GM20431 (cell line): ENCODE measurements around the gene FALEC.

ENCODE experiments used
- in situ Hi-C: fragments of 300-500 bp; cut with MseI, MboI; formaldehyde crosslinking; loops from one replicate; pipeline ENCODE4 v1.15.0; 2020; ENCODE audit warnings: low sequenced_read_pairs; ENCODE audit not compliant: unreplicated experiment

Gene FALEC

DNA sequence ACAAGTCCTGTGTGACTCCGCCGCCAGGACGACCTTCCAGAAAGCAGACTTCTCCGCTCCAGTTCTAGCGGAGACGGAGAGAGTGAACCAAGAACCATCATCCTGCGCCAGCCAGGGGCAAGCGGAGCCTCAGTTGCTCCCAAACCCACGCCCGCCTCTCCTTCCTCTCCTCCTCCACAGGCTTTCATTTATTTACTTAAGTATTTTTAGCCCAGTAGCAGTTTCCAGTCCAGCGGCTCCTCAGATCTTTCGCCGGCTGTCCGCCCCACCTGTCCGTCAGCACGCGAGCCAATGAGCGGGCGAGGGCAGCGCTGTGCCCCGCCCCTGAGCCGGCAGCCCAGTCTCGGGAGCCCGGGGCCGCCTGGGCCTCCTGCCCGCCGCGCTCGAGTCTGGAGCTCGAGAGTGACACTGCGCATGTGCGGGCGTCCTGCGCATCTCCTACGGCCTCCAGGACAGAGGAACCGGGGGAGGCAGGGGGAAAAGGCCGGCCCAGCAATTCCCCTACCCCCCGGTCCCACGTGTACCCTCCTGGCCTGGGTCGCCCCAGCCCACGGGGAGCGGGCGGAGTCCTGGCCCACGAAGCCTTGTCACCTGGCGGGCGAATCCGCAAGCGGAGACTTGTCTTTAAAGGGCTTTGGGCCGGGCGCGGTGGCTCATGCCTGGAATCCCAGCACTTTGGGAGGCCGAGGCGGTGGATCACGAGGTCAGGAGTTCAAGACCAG is at the start of gene FALEC:
FALEC (plus strand) TSS at position 425 of the 722 bp plus-strand sequence.
- in situ Hi-C loops = no loop called here

DNA sequence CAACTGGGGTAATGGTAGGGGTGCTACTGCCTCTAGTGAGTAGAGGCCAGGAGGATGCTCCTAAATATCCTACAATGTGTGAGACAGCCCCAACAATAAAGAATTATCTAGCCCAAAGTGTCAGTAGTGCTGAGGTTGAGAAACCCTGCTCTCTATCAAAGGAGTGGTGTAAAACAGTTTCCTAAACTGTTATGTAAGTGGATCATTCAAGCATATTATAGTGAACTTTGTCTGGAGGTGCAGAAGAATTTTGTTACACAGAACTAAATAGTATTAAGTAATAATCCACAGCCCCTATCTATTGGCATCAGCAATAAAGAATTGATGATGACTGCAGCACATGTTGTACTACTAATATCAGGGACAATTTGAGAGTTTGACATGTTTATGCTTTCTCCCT is 48.6 kb upstream of the FALEC start:
- in situ Hi-C loops = no loop called here

DNA sequence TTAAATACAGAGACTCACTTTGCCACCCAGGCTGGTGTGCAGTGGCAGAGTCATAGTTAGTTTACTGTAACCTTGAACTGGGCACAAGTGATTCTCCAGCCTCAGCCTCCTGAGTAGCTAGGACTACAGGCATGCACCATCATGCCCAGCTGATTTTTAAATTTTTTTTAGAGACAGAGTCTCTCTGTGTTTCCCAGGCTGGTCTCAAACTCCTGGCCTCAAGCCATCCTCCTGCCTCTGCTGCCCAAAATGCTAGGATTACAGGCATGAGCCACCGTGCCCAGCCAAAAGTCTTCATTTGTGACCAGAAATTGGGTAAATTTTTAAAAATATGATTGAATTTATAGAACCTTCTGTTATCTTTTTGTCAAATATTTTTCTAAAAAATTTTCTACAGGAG is 46.3 kb upstream of the FALEC start:
- in situ Hi-C loops = no loop called here

DNA sequence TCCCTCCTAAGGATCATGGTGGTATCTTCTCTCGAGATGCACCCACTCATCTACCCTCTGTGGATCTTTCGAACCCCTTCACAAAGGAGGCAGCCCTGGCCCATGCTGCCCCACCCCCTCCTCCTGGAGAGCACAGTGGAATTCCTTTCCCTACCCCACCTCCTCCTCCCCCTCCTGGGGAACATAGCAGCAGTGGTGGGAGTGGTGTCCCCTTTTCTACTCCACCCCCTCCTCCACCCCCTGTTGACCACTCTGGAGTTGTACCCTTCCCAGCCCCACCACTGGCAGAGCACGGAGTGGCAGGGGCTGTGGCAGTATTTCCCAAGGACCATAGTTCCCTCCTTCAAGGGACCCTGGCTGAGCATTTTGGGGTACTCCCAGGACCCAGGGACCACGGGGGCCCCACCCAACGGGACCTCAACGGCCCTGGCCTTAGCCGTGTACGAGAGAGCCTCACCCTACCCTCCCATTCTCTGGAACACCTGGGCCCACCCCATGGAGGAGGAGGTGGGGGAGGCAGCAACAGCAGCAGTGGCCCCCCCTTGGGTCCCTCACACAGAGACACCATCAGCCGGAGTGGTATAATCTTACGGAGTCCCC is 42.9 kb upstream of the FALEC start:
- in situ Hi-C loops = no loop called here

DNA sequence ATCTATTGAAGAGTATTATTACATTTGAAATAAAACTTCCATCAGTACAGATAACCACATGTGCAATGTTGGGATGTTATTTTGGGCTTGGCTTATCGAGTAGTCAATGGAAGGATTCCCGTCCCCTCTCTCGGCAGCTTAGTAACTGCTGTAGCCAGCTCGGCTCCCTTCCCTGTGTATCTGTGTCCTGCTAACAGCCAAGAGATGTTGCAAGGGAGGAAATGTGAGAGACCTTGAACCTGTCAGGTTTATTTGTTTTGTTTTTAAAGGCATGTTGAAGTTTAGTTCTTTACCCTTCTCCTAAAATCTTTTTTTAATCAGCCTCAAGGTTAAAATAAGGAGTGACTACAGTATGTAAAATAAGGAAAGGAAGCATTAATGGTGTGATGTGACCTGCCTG is 41.9 kb upstream of the FALEC start:
- in situ Hi-C loops = no loop called here

DNA sequence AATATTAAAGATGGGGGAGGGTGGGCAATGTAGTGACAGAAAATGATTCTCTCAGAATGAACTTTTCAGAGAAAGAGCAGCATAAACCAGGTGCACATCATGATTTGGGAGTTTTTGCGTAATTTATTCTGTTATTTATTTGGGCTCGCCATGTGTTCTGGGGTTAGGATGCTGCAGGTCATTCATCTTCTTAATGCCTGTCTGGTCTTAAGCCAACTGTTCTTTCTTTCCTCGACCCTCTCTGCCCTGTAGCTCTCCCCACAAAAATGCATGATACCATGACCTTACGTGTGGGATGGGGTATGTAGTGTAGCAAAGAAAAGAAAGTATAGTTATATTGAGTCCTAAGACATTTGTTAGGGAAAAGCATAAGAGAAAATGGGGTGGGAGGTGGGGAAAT is 40.7 kb upstream of the FALEC start:
- in situ Hi-C loops = no loop called here

DNA sequence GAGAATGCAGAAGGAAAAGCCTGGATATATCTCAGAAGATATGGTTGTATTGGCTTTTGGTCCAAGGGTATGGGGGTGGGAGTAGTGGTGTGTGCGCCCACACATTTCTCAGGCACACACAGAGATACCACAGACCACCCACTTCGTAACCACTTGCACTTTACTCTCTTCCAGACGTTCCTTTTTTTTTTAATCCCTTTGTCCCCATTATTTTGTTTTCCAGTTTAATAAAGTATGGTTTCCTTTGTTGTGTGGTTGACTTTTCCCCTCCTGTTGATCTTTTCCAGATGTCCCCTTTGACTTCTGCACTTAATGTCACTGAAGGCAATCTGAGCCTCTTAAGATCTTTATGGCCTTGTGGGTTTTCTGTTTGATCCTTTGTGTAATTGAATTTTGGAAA is 38.8 kb upstream of the FALEC start:
- in situ Hi-C loops = no loop called here

DNA sequence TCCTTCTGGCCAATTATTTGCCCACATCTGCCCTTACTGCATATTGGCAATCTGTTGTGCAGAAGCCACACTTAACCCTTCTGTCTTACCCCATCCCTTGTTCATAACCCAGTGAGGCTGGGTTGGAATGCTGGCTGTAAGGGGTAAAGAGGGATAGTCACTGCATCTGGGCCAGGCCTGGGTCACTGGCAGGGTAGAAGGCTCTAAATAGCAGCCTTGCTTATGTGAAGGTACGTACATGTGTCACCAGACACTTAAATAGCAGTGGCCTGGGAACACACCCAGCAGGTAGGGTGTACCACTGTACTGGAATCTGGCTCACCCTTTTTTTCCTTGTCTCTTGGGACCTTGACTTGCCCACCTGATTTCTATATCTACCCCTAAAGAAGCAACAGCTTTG is 38.2 kb upstream of the FALEC start:
- in situ Hi-C loops = no loop called here

DNA sequence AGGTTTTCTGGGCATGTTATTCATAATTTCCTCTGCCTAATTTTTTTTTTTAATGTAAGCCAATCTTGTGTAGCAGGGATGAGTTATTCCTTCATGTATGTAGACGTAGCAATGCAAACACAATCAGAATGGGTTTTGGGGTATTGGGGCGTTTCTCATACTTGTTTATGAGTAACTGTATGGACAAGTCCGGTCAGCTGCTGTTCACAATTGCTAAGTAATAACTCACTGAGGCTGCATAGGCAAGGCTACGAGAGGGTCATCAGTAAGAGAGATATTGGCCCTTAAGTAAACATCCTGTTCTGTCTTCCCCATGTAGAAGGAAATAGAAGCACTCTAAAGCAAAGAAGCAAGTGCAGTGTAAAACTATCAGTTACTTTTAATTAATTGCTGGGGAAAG is 37.8 kb upstream of the FALEC start:
- in situ Hi-C loops = no loop called here

DNA sequence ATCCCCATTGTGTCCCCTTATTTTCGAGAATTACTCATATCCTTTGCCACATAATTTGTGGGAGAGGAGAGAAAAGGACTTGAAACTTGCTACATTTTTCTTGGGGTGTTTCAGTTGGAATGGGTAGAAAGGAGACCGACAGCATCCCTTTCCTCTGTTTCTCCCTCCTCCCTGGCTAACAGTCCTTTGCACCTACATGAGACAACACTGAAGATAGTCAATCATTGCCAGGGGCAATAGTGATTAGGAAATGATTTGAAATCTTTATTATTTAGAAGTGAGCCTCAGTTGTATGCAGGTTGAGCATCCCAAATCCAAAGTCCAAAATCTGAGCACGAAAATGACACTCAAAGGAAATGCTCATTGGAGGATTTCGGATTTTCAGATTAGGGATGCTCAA is 36.2 kb upstream of the FALEC start:
- in situ Hi-C loops = no loop called here

DNA sequence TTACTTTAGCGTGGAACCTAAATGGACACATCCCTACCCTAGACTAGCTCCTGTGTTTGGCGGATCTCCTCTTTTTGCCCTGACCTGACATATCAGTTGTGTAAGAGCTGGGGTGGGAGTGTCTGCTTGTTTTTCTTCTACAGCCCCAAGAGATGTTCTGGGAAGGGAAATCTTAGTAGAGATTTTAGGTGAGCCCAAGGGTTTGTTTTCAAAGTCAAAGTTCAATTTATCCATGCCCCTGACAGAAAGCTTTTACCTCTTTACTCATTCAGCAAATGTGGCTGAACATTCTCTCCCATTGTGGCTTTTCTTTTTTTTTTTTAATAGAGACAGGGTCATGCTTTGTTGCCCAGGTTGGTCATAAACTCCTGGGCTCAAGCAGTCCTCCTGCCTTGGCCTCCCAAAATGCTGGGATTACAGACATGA is 35.6 kb upstream of the FALEC start:
- in situ Hi-C loops = no loop called here

DNA sequence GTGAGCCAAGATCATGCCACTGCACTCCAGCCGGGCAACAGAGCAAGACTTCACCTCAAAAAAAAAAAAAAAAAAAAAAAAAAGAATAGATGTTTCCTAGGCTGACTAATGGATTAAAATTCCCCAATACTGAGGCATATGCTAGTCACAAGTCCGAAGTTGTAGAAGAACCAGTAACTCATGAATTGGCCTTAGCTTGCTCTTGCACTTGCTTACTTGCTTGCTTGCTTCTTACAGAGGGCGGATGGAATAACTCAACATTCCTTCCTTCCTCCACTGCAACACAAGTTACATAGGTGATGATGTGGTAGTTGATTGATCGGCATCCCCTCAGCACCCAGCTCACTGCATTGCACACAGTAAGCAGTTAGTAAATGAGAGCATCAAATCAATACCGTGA is 31.1 kb upstream of the FALEC start:
- in situ Hi-C loops = no loop called here

DNA sequence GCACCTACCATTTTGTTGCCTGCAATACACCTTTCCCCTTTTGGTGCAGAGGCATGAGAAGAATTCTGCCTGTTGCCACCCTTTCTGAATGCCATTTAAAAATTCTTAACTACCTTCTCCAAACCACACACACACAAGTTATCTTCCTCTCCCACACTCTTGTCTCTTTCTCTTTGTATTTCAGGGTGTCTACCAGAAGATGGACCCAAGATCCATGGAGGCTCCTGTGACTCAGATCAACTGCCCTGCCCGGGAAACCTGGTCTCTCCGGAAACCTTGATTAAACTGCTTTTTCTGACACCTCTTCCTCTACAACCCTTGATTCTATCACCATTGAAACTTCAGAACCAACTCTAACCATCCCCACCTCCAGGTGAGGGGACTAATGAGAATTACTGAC is 30.7 kb upstream of the FALEC start:
- in situ Hi-C loops = no loop called here

DNA sequence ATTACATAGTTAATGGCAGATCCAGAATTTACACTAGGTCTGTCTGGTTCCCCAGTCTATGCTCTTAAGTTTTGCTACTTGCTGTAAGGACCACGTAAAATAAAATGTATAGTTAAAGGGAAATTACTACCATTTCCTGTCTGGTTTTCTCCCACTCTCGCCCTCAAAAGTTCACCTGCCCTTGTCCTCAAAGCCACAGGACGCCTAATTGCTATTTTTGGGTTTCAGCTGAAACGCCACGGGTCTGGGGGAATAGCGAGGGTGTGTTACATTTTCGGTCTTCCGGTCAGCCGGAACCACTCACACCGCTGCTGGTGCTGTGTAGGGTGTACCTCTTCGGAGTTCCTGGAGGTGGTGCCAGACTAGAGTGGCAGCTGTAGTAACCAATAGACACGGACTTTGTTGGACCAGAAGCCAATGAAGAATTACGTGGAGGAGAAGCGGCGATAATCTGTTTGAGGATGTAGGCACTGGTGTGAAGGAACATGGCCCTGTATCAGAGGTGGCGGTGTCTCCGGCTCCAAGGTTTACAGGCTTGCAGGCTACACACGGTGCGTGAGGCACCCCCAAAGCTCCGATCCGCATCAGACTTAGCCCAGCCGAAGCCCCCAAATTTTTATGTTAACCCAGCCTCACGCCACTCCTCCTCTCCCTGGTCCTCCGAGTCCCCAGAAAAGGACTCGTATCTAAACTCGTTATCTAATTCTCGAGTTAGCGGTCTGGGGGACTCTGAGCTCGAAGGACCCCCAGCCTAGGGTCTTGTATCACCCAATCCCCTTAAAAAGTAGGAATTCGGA is 28.4 kb upstream of the FALEC start, which contains the start of gene TARS2:
TARS2 (plus strand) TSS at position 454 of the 797 bp plus-strand sequence; CDS start at position 486, 32 bp downstream.
- in situ Hi-C loops = no loop called here

DNA sequence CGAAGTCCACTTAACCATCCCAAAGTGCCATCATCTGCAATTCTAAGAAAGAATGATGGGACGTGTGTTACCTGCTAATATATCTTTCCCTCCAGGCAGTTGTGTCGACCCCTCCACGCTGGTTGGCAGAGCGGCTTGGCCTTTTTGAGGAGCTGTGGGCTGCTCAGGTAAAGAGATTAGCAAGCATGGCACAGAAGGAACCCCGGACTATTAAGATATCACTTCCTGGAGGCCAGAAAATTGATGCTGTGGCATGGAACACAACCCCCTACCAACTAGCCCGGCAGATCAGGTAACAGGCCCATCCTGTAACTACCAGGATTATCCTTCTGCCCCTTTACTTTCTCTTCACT is 27.8 kb upstream of the FALEC start:
- in situ Hi-C loops = no loop called here

DNA sequence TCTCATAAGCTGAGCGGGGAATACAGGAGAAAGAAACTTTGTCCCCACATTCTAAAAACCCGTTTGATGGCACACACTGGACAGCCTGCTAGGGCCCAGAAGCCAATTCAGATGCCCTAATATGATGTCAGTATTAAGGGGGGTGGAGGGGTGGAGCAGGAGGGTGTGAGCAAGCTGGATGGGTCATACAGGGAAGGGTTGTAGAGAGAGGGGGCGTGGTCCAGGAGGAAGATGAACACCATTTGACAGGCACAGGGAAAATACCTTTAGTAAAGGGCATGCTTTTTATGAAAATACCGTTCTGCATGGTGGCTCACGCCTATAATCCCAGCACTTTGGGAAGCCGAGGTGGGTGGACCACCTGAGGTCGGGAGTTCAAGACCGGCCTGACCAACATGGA is 22.4 kb upstream of the FALEC start:
- in situ Hi-C loops = no loop called here

DNA sequence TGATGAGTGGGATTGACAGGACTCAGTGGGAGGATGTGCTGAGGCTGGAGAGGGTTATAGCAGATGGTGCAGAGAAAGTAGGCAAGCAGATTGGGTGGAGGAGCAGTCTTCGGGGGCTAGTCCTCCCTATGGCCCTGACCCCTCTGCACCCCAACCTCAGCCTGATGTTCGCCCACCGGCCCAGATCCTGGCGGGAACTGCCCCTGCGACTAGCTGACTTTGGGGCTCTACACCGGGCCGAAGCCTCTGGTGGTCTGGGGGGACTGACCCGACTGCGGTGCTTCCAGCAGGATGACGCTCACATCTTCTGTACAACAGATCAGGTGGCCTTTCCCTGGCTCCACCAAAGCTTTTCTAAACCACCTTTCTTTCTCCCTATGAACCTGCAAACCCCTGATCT is 17.2 kb upstream of the FALEC start:
- in situ Hi-C loops = no loop called here

DNA sequence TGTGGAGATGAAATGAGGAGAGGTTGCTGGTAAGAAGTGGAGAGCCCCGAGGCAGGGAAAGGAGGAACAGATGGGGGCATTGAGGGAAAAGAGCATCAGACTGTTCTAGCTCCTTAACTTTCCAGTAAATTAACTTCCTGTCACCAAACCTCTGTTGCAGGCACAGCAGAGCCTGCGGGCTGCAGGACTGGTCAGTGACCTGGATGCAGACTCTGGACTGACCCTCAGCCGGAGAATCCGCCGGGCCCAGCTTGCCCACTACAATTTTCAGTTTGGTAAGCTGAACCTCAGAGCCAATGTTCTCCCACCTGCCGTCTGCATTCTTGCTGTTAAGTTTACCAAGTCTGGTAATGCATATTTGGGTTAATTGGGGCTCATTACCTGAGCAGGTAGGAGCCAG is 10.1 kb upstream of the FALEC start:
- in situ Hi-C loops = no loop called here

DNA sequence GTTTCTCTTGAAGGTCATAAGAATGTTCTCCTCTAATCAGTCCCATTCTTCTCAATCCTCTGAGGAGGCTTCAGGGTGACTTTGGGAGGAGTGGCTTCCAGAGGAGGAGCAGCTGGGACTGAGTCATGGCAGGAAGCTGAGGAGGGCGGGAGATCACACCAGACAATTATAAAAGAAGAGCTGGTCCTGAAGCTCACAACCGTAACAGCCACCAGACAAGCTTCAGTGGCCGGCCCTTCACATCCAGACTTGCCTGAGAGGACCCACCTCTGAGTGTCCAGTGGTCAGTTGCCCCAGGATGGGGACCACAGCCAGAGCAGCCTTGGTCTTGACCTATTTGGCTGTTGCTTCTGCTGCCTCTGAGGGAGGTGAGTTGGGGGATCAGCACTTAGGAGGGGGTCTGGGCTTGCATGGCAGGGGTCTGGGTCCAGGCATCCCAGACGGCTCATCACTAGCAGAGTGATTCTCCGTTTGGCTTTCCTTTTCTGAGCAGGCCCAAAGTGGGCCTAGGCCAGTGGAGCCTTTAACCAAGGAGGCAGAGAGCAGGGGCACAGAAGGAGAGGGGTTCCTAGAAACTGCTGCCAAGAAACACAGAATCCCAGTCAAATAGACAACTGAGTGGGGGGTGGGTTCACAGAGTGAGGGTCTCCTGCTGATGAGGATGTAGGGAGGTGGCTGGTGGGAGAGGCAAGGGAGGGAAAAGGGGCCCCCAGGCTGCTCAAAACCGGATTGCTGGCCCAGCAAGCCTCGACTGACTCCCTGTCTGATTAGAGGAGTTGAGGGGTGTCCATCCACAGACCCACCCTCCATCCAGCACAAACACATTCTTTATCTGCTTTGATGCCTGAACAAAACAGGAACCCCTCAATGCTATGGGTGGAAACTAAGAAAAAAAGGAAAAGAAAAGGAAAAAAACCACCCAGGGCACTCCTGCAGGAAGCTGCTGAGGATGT is 7.4 kb upstream of the FALEC start, which contains the start of gene ECM1:
ECM1 (plus strand) TSS at position 198 of the 953 bp plus-strand sequence; CDS start at position 299, 101 bp downstream.
- in situ Hi-C loops = no loop called here

DNA sequence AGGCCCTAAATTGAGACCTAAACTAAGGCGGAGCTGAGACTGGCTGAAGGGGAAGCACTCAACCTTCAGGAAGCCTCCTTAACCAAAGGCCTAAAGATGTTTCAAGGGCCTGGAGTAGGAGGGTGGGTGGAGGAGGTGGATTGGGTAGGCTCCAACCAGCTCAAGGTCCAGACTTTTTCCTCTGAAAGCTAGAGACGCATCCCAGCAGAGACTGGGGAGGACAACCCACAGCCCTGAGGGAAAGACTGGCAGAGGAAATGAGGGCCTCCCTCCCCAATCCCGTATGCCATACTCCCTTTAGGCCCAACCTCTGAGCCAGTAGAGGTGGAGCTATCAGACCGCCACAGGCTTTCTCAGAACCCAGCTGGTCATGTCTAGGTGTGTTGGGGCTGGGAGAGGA is 6.6 kb upstream of the FALEC start:
- in situ Hi-C loops = no loop called here
